B cell (primary cell): Measurements from ENCODE around the gene NOG. TPM values are rescaled to one million over a fixed set of nuclear protein-coding genes. Genes with fewer than 3 reads are reported as not detected.

Experiments used
- ATAC-seq: fragments of 200-7000 bp; cut with Tn5 transposase; one replicate; pipeline ENCODE4 v1.10.0; 2021; ENCODE audit warnings: low read depth, mild to moderate bottlenecking, moderate number of reproducible peaks, moderate library complexity
- CTCF ChIA-PET: fragments of 350-600 bp; sonication (Branson Sonifier 250); formaldehyde crosslinking; loops from one replicate; lab custom pipeline; 2021; ENCODE audit warnings: antibody characterized with exemption, inconsistent platforms; lab: Charles Lee
- POLR2A ChIA-PET: fragments of 350-600 bp; sonication (Branson Sonifier 250); formaldehyde crosslinking; loops from one replicate; lab custom pipeline; 2021; ENCODE audit warnings: antibody characterized with exemption; lab: Charles Lee
- DNase-seq: peaks from one replicate; pipeline ENCODE4 v3.0.0; 2013
- H2AFZ ChIP-seq: 2 replicates; pipeline ENCODE4 v1.6.1; 2012; ENCODE audit warnings: mild to moderate bottlenecking, low read depth, low read length; ENCODE audit not compliant: insufficient read depth, poor library complexity, severe bottlenecking
- H3K27ac ChIP-seq, 2 donors: 1 replicate in 1 of 2; 2 replicates in 1 of 2; pipeline ENCODE4 v1.5.1; 2012 to 2013; ENCODE audit warnings: low read length in 2 of 2, mild to moderate bottlenecking in 2 of 2, moderate library complexity in 1 of 2
- H3K27me3 ChIP-seq, 4 experiments: fragments of 200-600 bp in 1 of 4; sonication (generic) in 1 of 4; replicated peaks in 1 of 4; 1 replicate in 2 of 4; 2 replicates in 2 of 4; pipeline versions ENCODE4 v1.6.1 to v1.7.0; 2013 to 2016; ENCODE audit warnings: low read length in 3 of 4, mild to moderate bottlenecking in 2 of 4, mixed read lengths in 1 of 4, moderate library complexity in 1 of 4; ENCODE audit not compliant: insufficient read depth in 4 of 4, control insufficient read depth in 3 of 4; ENCODE audit errors: control extremely low read depth in 1 of 4
- H3K36me3 ChIP-seq, 2 experiments: replicated peaks in 1 of 2; 1 replicate in 1 of 2; 2 replicates in 1 of 2; pipeline versions ENCODE4 v1.6.1 to v1.7.1; 2013; ENCODE audit warnings: low read length in 1 of 2; ENCODE audit not compliant: insufficient read depth in 2 of 2, control insufficient read depth in 1 of 2; ENCODE audit errors: control extremely low read depth in 1 of 2, extremely low read depth in 1 of 2
- H3K4me1 ChIP-seq, 2 donors: fragments of 200-600 bp in 1 of 2; sonication (generic) in 1 of 2; 1 replicate in 1 of 2; 2 replicates in 1 of 2; pipeline versions ENCODE4 v1.5.1 to v1.6.1; 2013 to 2017; ENCODE audit warnings: low read length in 2 of 2; ENCODE audit not compliant: control insufficient read depth in 2 of 2, insufficient read depth in 2 of 2
- H3K4me2 ChIP-seq: replicated peaks from 2 replicates; pipeline ENCODE3; 2012; ENCODE audit warnings: mild to moderate bottlenecking, low read depth, low read length; ENCODE audit not compliant: poor library complexity, severe bottlenecking
- H3K4me3 ChIP-seq, 5 experiments: fragments of 200-600 bp in 1 of 5; sonication (generic) in 1 of 5; 1 replicate in 3 of 5; 2 replicates in 2 of 5; pipeline versions ENCODE4 v1.5.1 to v1.7.0; 2011 to 2016; ENCODE audit warnings: low read length in 4 of 5, mild to moderate bottlenecking in 4 of 5, low read depth in 2 of 5, control low read depth in 1 of 5, moderate library complexity in 1 of 5; ENCODE audit not compliant: insufficient read depth in 1 of 5; ENCODE audit errors: control extremely low read depth in 1 of 5, extremely low read depth in 1 of 5
- H3K79me2 ChIP-seq: fragments of 200-600 bp; sonication (generic); one replicate; pipeline ENCODE4 v1.6.0; 2016; ENCODE audit warnings: low read length; ENCODE audit not compliant: control insufficient read depth, insufficient read depth
- H3K9ac ChIP-seq: fragments of 200-600 bp; sonication (generic); 2 replicates; pipeline ENCODE4 v1.6.1; 2017; ENCODE audit warnings: mild to moderate bottlenecking, low read length, moderate library complexity
- H3K9me3 ChIP-seq, 3 donors: one replicate each; pipeline versions ENCODE4 v1.6.1 to v1.7.1; 2013; ENCODE audit warnings: low read length in 2 of 3; ENCODE audit not compliant: control insufficient read depth in 2 of 3, insufficient read depth in 1 of 3; ENCODE audit errors: control extremely low read depth in 1 of 3
- H4K20me1 ChIP-seq: 2 replicates; pipeline ENCODE4 v1.6.0; 2012; ENCODE audit warnings: mild to moderate bottlenecking, low read length; ENCODE audit not compliant: insufficient read depth, control insufficient read depth, poor library complexity, severe bottlenecking
- H3K27ac Mint-ChIP-seq: one replicate; pipeline ENCODE4 v1.8.0; 2021; ENCODE audit warnings: mixed read lengths
- H3K27me3 Mint-ChIP-seq: one replicate; pipeline ENCODE4 v1.8.0; 2021; ENCODE audit warnings: mixed read lengths
- H3K4me1 Mint-ChIP-seq: one replicate; pipeline ENCODE4 v1.8.0; 2021; ENCODE audit warnings: mixed read lengths
- H3K4me3 Mint-ChIP-seq: one replicate; pipeline ENCODE4 v1.8.0; 2021; ENCODE audit warnings: mixed read lengths
- H3K9me3 Mint-ChIP-seq: one replicate; pipeline ENCODE4 v1.8.0; 2022; ENCODE audit warnings: mixed read lengths; ENCODE audit not compliant: insufficient read depth
- CTCF ChIP-seq: fragments of 200-600 bp; IDR thresholded peaks from one replicate; pipeline ENCODE4 v1.8.0; 2022; ENCODE audit warnings: antibody characterized with exemption, mild to moderate bottlenecking
- EZH2 ChIP-seq: IDR thresholded peaks from 2 replicates; pipeline ENCODE4 v1.6.1; 2012; ENCODE audit warnings: borderline replicate concordance, low read depth, mild to moderate bottlenecking, moderate library complexity, low read length; ENCODE audit not compliant: insufficient read depth, poor library complexity, severe bottlenecking
- WGBS: methylation state at CpG from one replicate; pipeline ENCODE4 v1.1.5; 2013; ENCODE audit warnings: missing lambda C conversion rate; ENCODE audit not compliant: insufficient coverage; 5-methylcytosine and 5-hydroxymethylcytosine counted together
- intact Hi-C: fragments of 100-400 bp; cut with micrococcal nuclease; formaldehyde crosslinking; loops from one replicate; pipeline ENCODE4 v1.10.0; 2022
- polyA plus RNA-seq: library from polyadenylated mRNA; depleted of rRNA; stranded (reverse); fragments of >200 nt; gene quantifications from 2 replicates; pipeline ENCODE4 v1.2.3, GENCODE V29; 2012
- total RNA-seq, 2 donors: library from RNA; stranded (reverse); fragments of 120-200 nt in 1 of 2; gene quantifications; 1 replicate in 1 of 2; 2 replicates in 1 of 2; pipeline versions ENCODE4 v1.2.3 to v1.2.4, GENCODE V29; 2013 to 2022

The NOG gene
- total and polyA plus RNA-seq, 2 donors (not counting 1 experiment from before 2014, with no cell fraction given), result not detected

GRCh38 chr17:56595831-56596690 lies 2.6 kb downstream of the NOG start:
- Histone ChIP-seq H3K27ac (no peak overlapping the region), H3K79me2 (no peaks in the 10 kb centered on the region), H2AFZ (no peak overlapping the region), H3K9ac (no peak overlapping the region), H4K20me1 (no peaks in the 10 kb centered on the region), H3K4me3 (peak overlapping the region in 2 of 5 experiments; percentile 8 to 10), H3K27me3 (peaks cover 0 to 59% (median 36%) of the 10 kb centered on the region in 4 experiments), H3K9me3 (peaks cover 0 to 10% (median 0%) of the 10 kb centered on the region in 3 donors), H3K36me3 (no peaks in the 10 kb centered on the region), H3K4me1 (peaks cover 36 to 50% of the 10 kb centered on the region in 2 donors), H3K4me2 (peak overlapping the region; percentile 51)
- intact Hi-C loops, result no loop called here
- TF ChIP-seq EZH2 (peak; percentile 46), CTCF (no peak)
- ChIA-PET CTCF (interaction anchor here (5.6 to 5.9 kb wide), 2 partner anchors 120 to 185 kb away, joined by 36 to 50 read pairs; no protein-coding TSS in a partner anchor), POLR2A (no interaction called here)
- Mint-ChIP-seq H3K27ac (no peak overlapping the region), H3K4me3 (peak overlapping the region; percentile 68), H3K9me3 (no peaks in the 10 kb centered on the region), H3K27me3 (peaks cover 59% of the 10 kb centered on the region), H3K4me1 (peaks cover 33% of the 10 kb centered on the region)
- ATAC-seq (no peak), DNase-seq (peak; percentile 20)
- 4% methylated on average over 27 of the region's 43 CpGs for WGBS
